IMR-90 (cell line): ENCODE measurements around the gene PIP4K2A. TPM values are rescaled to one million over a fixed set of nuclear protein-coding genes. Genes with fewer than 3 reads are reported as not detected.
A peak's percentile ranks its signal among the peaks of the same experiment; 100 is the strongest.

Experiments used
- ATAC-seq: fragments of 200-7000 bp; cut with Tn5 transposase; 2 replicates; pipeline ENCODE4 v1.9.1; 2020; ENCODE audit warnings: low read depth, mild to moderate bottlenecking, moderate library complexity
- BruUV-seq: library from RNA; stranded (reverse); fragments of 400-500 nt; replicated peaks from 2 replicates; lab custom pipeline; 2021; lab: Mats Ljungman, UMichigan
- CTCF ChIA-PET: fragments of 300-600 bp; formaldehyde crosslinking; extraction: SDS; loops from one replicate; lab custom pipeline; 2021; ENCODE audit warnings: antibody characterized with exemption; lab: Yijun Ruan, JAX
- POLR2A ChIA-PET: fragments of 300-600 bp; sonication (Branson Sonifier 250); formaldehyde crosslinking; loops from one replicate; lab custom pipeline; 2022; ENCODE audit warnings: antibody characterized with exemption; ENCODE audit not compliant: unreplicated experiment; lab: Charles Lee
- DNase-seq: peaks from one replicate; pipeline ENCODE4 v3.0.0; 2013
- H2AFZ ChIP-seq: replicated peaks from 2 replicates; pipeline ENCODE3; 2013; ENCODE audit warnings: low read length, mild to moderate bottlenecking; ENCODE audit not compliant: poor library complexity
- H2AK5ac ChIP-seq: 2 replicates; pipeline ENCODE4 v1.6.1; 2013; ENCODE audit warnings: low read depth, low read length, inconsistent platforms
- H2AK9ac ChIP-seq: replicated peaks from 2 replicates; pipeline ENCODE3; 2013; ENCODE audit warnings: mild to moderate bottlenecking, low read depth, low read length, moderate library complexity; ENCODE audit not compliant: poor library complexity
- H2BK120ac ChIP-seq: 2 replicates; pipeline ENCODE4 v1.6.1; 2013; ENCODE audit warnings: low read depth, low read length, inconsistent platforms
- H2BK15ac ChIP-seq: 3 replicates; pipeline ENCODE4 v1.6.1; 2013; ENCODE audit warnings: low read depth, low read length, inconsistent platforms
- H2BK20ac ChIP-seq: 2 replicates; pipeline ENCODE4 v1.6.1; 2013; ENCODE audit warnings: low read depth, mild to moderate bottlenecking, inconsistent platforms, low read length, moderate library complexity
- H2BK5ac ChIP-seq: 2 replicates; pipeline ENCODE4 v1.6.1; 2013; ENCODE audit warnings: mild to moderate bottlenecking, low read depth, low read length, inconsistent platforms; ENCODE audit not compliant: poor library complexity, severe bottlenecking
- H3K14ac ChIP-seq: replicated peaks from 2 replicates; pipeline ENCODE4 v1.6.1; 2013; ENCODE audit warnings: low read depth, low read length, inconsistent platforms
- H3K18ac ChIP-seq: 2 replicates; pipeline ENCODE4 v1.6.1; 2013; ENCODE audit warnings: low read depth, low read length, control low read depth
- H3K23ac ChIP-seq: 2 replicates; pipeline ENCODE4 v1.6.1; 2013; ENCODE audit warnings: low read depth, low read length, inconsistent platforms
- H3K27ac ChIP-seq: 2 replicates; pipeline ENCODE4 v1.5.1; 2013; ENCODE audit warnings: mild to moderate bottlenecking, control low read depth, low read length; ENCODE audit not compliant: insufficient read depth
- H3K27me3 ChIP-seq: 2 replicates; pipeline ENCODE4 v1.6.1; 2013; ENCODE audit warnings: low read length; ENCODE audit not compliant: control insufficient read depth, insufficient read depth
- H3K36me3 ChIP-seq: 2 replicates; pipeline ENCODE4 v1.6.1; 2013; ENCODE audit warnings: low read length, mixed read lengths; ENCODE audit not compliant: control insufficient read depth, insufficient read depth
- H3K4ac ChIP-seq: 2 replicates; pipeline ENCODE4 v1.6.1; 2013; ENCODE audit warnings: low read depth, low read length, inconsistent platforms
- H3K4me1 ChIP-seq: 2 replicates; pipeline ENCODE4 v1.6.1; 2013; ENCODE audit warnings: low read length, mixed read lengths; ENCODE audit not compliant: control insufficient read depth, insufficient read depth
- H3K4me2 ChIP-seq: 2 replicates; pipeline ENCODE4 v1.6.1; 2013; ENCODE audit warnings: low read depth, mild to moderate bottlenecking, control low read depth, low read length, moderate library complexity
- H3K4me3 ChIP-seq: 2 replicates; pipeline ENCODE4 v1.5.1; 2013; ENCODE audit warnings: low read depth, mild to moderate bottlenecking, control low read depth, low read length, moderate library complexity; ENCODE audit not compliant: insufficient read depth
- H3K56ac ChIP-seq: 2 replicates; pipeline ENCODE4 v1.6.1; 2013; ENCODE audit warnings: low read length, inconsistent platforms; ENCODE audit not compliant: insufficient read depth; ENCODE audit errors: extremely low read depth
- H3K79me1 ChIP-seq, 2 experiments: 2 replicates each; pipeline ENCODE4 v1.6.1; 2013; ENCODE audit warnings: low read length in 2 of 2, inconsistent platforms in 1 of 2, low read depth in 1 of 2
- H3K9ac ChIP-seq: 2 replicates; pipeline ENCODE4 v1.6.1; 2013; ENCODE audit warnings: low read depth, low read length, control low read depth
- H3K9me1 ChIP-seq: 2 replicates; pipeline ENCODE4 v1.6.1; 2013; ENCODE audit warnings: low read length, inconsistent platforms; ENCODE audit not compliant: insufficient read depth
- H3K9me3 ChIP-seq: 2 replicates; pipeline ENCODE4 v1.6.1; 2013; ENCODE audit warnings: low read length; ENCODE audit not compliant: control insufficient read depth, insufficient read depth
- H4K20me1 ChIP-seq: 2 replicates; pipeline ENCODE4 v1.6.1; 2013; ENCODE audit warnings: low read length, inconsistent platforms; ENCODE audit not compliant: insufficient read depth
- H4K5ac ChIP-seq: 2 replicates; pipeline ENCODE4 v1.6.1; 2013; ENCODE audit warnings: mild to moderate bottlenecking, low read depth, low read length, control low read depth
- H4K8ac ChIP-seq, 2 experiments: 2 replicates each; pipeline ENCODE4 v1.6.1; 2013; ENCODE audit warnings: low read depth in 2 of 2, low read length in 2 of 2, control low read depth in 1 of 2, inconsistent platforms in 1 of 2
- H4K91ac ChIP-seq: 2 replicates; pipeline ENCODE4 v1.6.1; 2013; ENCODE audit warnings: low read depth, low read length, inconsistent platforms; ENCODE audit not compliant: insufficient read depth
- BHLHE40 ChIP-seq: fragments of 150-350 bp; IDR thresholded peaks from 2 replicates; pipeline ENCODE4 v1.6.1; 2016; ENCODE audit warnings: mild to moderate bottlenecking, low read depth, low read length
- CEBPB ChIP-seq: IDR thresholded peaks from 2 replicates; pipeline ENCODE4 v1.6.1; 2012; ENCODE audit warnings: low read depth, low read length, improper control_type of control experiment
- CHD1 ChIP-seq: IDR thresholded peaks from 2 replicates; pipeline ENCODE4 v1.6.1; 2012; ENCODE audit warnings: low read depth, low read length, improper control_type of control experiment
- FOS ChIP-seq: fragments of 150-350 bp; IDR thresholded peaks from 2 replicates; pipeline ENCODE4 v1.6.1; 2016; ENCODE audit warnings: low read depth, low read length
- MAFK ChIP-seq: IDR thresholded peaks from 2 replicates; pipeline ENCODE4 v1.6.1; 2012; ENCODE audit warnings: low read depth, low read length, improper control_type of control experiment
- MAZ ChIP-seq: IDR thresholded peaks from 2 replicates; pipeline ENCODE4 v1.6.1; 2012; ENCODE audit warnings: low read depth, mild to moderate bottlenecking, low read length, improper control_type of control experiment, moderate library complexity, borderline replicate concordance
- MXI1 ChIP-seq: IDR thresholded peaks from 2 replicates; pipeline ENCODE4 v1.6.1; 2012; ENCODE audit warnings: low read depth, mild to moderate bottlenecking, low read length, moderate library complexity, borderline replicate concordance
- RAD21 ChIP-seq: IDR thresholded peaks from 2 replicates; pipeline ENCODE4 v1.6.1; 2012; ENCODE audit warnings: low read length, improper control_type of control experiment
- RCOR1 ChIP-seq: IDR thresholded peaks from 2 replicates; pipeline ENCODE4 v1.6.1; 2012; ENCODE audit warnings: mild to moderate bottlenecking, low read length, improper control_type of control experiment; ENCODE audit not compliant: insufficient replicate concordance
- RFX5 ChIP-seq: IDR thresholded peaks from 2 replicates; pipeline ENCODE4 v1.8.0; 2012; ENCODE audit warnings: low read depth, mild to moderate bottlenecking, low read length, moderate library complexity
- WGBS, 2 experiments: methylation state at CpG; one replicate each; pipeline versions ENCODE4 v1.1.5 to v1.1.7; 2013; ENCODE audit warnings: missing lambda C conversion rate in 2 of 2; ENCODE audit not compliant: insufficient read length in 1 of 2; ENCODE audit errors: extremely low coverage in 2 of 2; 5-methylcytosine and 5-hydroxymethylcytosine counted together
- dilution Hi-C: fragments of 300-500 bp; cut with HindIII; formaldehyde crosslinking; loops from one replicate; pipeline ENCODE4 v1.14.3; 2018; ENCODE audit warnings: low sequenced_read_pairs; ENCODE audit not compliant: unreplicated experiment
- in situ Hi-C: fragments of 300-500 bp; cut with MboI; formaldehyde crosslinking; loops from 3 replicates; pipeline ENCODE4 v1.14.3; 2019; ENCODE audit warnings: low sequenced_read_pairs, inconsistent platforms, mixed read lengths
- intact Hi-C: fragments of 100-400 bp; cut with micrococcal nuclease; formaldehyde crosslinking; loops from 2 replicates; pipeline ENCODE4 v1.10.0; 2022
- polyA plus RNA-seq, 3 experiments: library from polyadenylated mRNA; depleted of rRNA; stranded (reverse); fragments of >200 nt; gene quantifications; 2 replicates each; pipeline ENCODE4 v1.2.3, GENCODE V29; 2012; ENCODE audit warnings: low replicate concordance in 1 of 3
- total RNA-seq: library from RNA; depleted of rRNA; stranded (reverse); fragments of >200 nt; gene quantifications from 2 replicates; pipeline ENCODE4 v1.2.3, GENCODE V29; 2012
- TF ChIP-seq, protein P1 (sequence below): fragments of 150-350 bp; IDR thresholded peaks from 2 replicates; pipeline ENCODE4 v1.6.1; 2016; ENCODE audit warnings: low read depth, mild to moderate bottlenecking, low read length, moderate library complexity, borderline replicate concordance
- TF ChIP-seq, protein P2 (sequence below): fragments of 150-350 bp; IDR thresholded peaks from 2 replicates; pipeline ENCODE4 v1.6.1; 2017; ENCODE audit warnings: mild to moderate bottlenecking, antibody characterized with exemption, low read length, low read depth
- TF ChIP-seq, protein P3 (sequence below): conservative IDR thresholded peaks from 2 replicates; pipeline ENCODE4 v1.5.1; 2012; ENCODE audit warnings: mild to moderate bottlenecking, low read depth, low read length, improper control_type of control experiment

The PIP4K2A gene
- total and polyA plus RNA-seq, 2 of the 4 experiments (the other 2 are of a cell fraction) = 9.8 to 18.1 TPM

DNA sequence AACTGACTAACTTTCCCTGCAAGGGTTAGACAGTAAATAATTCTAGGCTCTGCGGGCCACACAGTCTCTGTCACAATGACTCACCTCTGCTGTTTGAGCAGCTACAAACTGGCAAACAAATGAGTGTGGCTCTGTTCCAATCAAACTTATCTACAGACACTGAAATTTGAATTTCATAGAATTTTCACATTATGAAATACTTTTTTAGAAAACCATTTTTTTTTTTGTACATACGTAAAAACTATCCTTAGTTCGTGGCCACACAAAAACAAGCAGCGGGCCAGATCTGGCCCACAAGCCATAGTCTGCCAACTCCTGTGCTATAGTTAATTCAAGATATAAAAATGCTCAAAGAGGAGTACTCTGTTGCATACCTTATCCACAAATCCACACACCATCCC is 32.6 kb downstream of the PIP4K2A start:
- POLR2A ChIA-PET = no interaction called here
- peak overlapping the region; percentile 60; the same call in 1 of the 2 replicates for H3K23ac ChIP-seq
- BruUV-seq = no TSS peak
- H2BK20ac ChIP-seq = no peak overlapping the region
- no peak overlapping the region for H2AK9ac ChIP-seq
- H3K27me3 ChIP-seq = no peaks in the 10 kb centered on the region
- in situ Hi-C loops = no loop called here
- H3K9ac ChIP-seq = no peak overlapping the region
- 0 out of 3 replicates have a peak overlapping the region, but pooled peaks have one; percentile 60 for H2BK15ac ChIP-seq
- H3K9me1 ChIP-seq = peaks cover 20% of the 10 kb centered on the region
- peak overlapping the region; percentile 3; the same call in 1 of the 2 replicates for H3K4me2 ChIP-seq
- peak overlapping the region; percentile 65; the same call in 1 of the 2 replicates for H3K14ac ChIP-seq
- H4K8ac ChIP-seq = no peak overlapping the region; a peak in 1 of 4 replicates
- no peak overlapping the region for H4K5ac ChIP-seq
- H3K4me3 ChIP-seq = no peak overlapping the region
- H3K36me3 ChIP-seq = no peaks in the 10 kb centered on the region
- no peak overlapping the region for H3K4ac ChIP-seq
- intact Hi-C loops = loop anchor here (2.0 kb wide), 1 partner anchor 15 kb away; no protein-coding TSS in a partner anchor
- H2BK5ac ChIP-seq = peak overlapping the region; percentile 20
- TF ChIP-seq RAD21 (no peak), MAFK (no peak), MAZ (no peak), CHD1 (no peak), BHLHE40 (no peak), RFX5 (no peak), MXI1 (no peak), RCOR1 (no peak), FOS (no peak), CEBPB (no peak)
- TF ChIP-seq, protein P1, sequence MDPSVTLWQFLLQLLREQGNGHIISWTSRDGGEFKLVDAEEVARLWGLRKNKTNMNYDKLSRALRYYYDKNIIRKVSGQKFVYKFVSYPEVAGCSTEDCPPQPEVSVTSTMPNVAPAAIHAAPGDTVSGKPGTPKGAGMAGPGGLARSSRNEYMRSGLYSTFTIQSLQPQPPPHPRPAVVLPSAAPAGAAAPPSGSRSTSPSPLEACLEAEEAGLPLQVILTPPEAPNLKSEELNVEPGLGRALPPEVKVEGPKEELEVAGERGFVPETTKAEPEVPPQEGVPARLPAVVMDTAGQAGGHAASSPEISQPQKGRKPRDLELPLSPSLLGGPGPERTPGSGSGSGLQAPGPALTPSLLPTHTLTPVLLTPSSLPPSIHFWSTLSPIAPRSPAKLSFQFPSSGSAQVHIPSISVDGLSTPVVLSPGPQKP = no peak
- TF ChIP-seq, protein P2, sequence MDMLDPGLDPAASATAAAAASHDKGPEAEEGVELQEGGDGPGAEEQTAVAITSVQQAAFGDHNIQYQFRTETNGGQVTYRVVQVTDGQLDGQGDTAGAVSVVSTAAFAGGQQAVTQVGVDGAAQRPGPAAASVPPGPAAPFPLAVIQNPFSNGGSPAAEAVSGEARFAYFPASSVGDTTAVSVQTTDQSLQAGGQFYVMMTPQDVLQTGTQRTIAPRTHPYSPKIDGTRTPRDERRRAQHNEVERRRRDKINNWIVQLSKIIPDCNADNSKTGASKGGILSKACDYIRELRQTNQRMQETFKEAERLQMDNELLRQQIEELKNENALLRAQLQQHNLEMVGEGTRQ = no peak
- TF ChIP-seq, protein P3, sequence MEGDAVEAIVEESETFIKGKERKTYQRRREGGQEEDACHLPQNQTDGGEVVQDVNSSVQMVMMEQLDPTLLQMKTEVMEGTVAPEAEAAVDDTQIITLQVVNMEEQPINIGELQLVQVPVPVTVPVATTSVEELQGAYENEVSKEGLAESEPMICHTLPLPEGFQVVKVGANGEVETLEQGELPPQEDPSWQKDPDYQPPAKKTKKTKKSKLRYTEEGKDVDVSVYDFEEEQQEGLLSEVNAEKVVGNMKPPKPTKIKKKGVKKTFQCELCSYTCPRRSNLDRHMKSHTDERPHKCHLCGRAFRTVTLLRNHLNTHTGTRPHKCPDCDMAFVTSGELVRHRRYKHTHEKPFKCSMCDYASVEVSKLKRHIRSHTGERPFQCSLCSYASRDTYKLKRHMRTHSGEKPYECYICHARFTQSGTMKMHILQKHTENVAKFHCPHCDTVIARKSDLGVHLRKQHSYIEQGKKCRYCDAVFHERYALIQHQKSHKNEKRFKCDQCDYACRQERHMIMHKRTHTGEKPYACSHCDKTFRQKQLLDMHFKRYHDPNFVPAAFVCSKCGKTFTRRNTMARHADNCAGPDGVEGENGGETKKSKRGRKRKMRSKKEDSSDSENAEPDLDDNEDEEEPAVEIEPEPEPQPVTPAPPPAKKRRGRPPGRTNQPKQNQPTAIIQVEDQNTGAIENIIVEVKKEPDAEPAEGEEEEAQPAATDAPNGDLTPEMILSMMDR = no peak
- peaks cover 20% of the 10 kb centered on the region for H3K4me1 ChIP-seq
- CTCF ChIA-PET = interaction anchor here (0.9 to 1.0 kb wide), 2 partner anchors 21 to 26 kb away, joined by 3 to 5 read pairs; no protein-coding TSS in a partner anchor
- H4K20me1 ChIP-seq = peaks cover 31% of the 10 kb centered on the region
- H3K56ac ChIP-seq = no peak overlapping the region; the same call in 1 of the 2 replicates
- ATAC-seq (peak; percentile 80), DNase-seq (peak; percentile 74)
- H4K91ac ChIP-seq = no peak overlapping the region
- H2AK5ac ChIP-seq = 0 out of 2 replicates have a peak overlapping the region, but pooled peaks have one; percentile 24
- H3K9me3 ChIP-seq = no peaks in the 10 kb centered on the region
- H2AFZ ChIP-seq = no peak overlapping the region
- H3K79me1 ChIP-seq = peaks cover 47 to 74% of the 10 kb centered on the region in 2 experiments
- dilution Hi-C loops = no loop called here
- 0 out of 2 replicates have a peak overlapping the region, but pooled peaks have one; percentile 39 for H2BK120ac ChIP-seq
- H3K27ac ChIP-seq = no peak overlapping the region
- 10% methylated on average over 1 of the region's 4 CpGs; no CpG with 5 or more reads in 1 of the 2 experiments for WGBS, 2 experiments
- H3K18ac ChIP-seq = no peak overlapping the region
